Right hindlimb (tissue), 1 donor: Measurements from ENCODE around the gene TMCO5A.
"Not testable (repeated sequence)": the region's sequence is repeated elsewhere in the genome, so short reads cannot be mapped to it uniquely, and the experiment has no call there.

Experiments used
- DNase-seq: peaks from one replicate; pipeline ENCODE4 v3.0.0-alpha.2; 2018

TMCO5A gene

DNA sequence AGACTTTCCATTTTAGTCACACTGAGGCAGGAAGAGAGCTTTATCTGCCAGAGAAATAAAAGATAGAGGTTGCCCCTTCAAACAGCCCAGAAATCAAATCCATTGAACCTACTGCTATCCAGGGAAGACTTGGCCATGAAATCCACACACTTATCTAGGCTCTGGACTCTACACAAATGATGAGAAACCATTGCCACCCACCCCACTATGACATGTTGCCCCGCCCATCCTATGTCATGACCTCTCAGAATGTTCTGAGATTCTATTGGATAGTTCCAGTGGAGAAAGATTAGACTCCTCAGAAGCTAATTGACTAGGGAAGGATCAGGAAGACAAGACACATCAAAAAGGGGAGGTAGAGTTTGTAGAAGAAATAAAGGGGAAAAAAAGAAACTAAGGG, at the start of gene TMCO5A:
TMCO5A (plus strand) TSS at position 301 of the 400 bp plus-strand sequence. CDS start 1,684 bp downstream, outside the sequence.
- no peak for DNase-seq

DNA sequence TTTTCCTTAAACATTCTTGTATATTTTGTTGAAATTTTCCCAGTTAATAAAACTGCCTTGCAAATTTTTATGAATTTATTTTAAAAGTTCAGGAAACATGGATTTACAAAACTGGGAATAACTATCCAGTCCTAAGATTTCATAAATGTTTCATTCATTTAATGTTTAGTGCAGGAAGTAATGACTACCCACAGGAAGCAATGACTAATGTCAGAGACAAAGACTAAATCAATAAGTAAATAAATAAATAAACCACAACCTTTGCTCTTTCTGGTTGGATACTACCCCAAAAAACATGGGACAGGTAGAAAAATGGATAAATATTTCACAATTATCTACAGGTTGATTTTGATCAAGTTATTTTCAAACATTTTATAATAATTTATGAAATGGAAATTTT, 48.8 kb upstream of the TMCO5A start:
- DNase-seq = no peak

GRCh38 chr15:37888356-37888755, 46.1 kb upstream of the TMCO5A start:
- no peak for DNase-seq

- no peak for DNase-seq
These were observed 42.6 kb upstream of the TMCO5A start for GRCh38 chr15:37891766-37892368.

DNA sequence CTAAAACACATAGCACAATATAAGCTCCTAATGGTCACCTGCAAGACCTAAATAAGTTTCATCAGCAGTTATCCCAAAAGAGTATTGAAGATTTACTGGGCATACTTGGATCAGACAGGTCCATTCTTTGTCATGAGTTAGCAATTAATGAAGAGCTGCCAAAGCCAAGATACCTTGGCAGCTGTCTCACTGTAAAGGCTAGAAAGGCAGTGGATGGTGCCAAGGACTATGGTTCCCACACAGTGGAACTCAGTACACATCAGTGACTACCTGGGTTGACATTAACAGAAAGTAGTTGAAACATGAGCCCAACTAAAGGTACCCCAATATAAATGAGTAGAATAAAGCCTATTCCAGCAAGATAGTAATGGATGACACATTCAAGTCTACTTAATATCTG, 41.1 kb upstream of the TMCO5A start:
- DNase-seq = no peak

- no peak for DNase-seq
These were observed 36.1 kb upstream of the TMCO5A start for GRCh38 chr15:37898362-37898761.

GRCh38 chr15:37900326-37901221, 33.9 kb upstream of the TMCO5A start:
- DNase-seq = no peak

DNA sequence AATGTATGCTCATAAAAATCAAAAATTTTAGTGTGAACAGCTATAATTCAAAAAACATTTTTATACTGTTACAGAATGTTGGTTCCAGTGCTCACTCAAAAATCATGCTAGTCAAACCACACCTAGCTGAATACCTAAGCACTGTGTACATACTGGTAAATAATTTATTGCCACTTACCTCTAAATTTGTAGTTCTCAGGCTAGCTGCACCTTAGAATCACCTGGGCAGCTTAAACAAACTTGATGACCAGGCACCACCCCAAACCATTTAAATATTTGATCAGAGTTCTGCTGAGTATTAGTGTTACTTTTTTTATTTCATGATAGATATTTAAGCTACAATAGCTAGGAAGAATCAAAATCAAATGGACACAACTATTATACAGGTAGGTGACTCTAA, 32.3 kb upstream of the TMCO5A start:
- DNase-seq = no peak

DNA sequence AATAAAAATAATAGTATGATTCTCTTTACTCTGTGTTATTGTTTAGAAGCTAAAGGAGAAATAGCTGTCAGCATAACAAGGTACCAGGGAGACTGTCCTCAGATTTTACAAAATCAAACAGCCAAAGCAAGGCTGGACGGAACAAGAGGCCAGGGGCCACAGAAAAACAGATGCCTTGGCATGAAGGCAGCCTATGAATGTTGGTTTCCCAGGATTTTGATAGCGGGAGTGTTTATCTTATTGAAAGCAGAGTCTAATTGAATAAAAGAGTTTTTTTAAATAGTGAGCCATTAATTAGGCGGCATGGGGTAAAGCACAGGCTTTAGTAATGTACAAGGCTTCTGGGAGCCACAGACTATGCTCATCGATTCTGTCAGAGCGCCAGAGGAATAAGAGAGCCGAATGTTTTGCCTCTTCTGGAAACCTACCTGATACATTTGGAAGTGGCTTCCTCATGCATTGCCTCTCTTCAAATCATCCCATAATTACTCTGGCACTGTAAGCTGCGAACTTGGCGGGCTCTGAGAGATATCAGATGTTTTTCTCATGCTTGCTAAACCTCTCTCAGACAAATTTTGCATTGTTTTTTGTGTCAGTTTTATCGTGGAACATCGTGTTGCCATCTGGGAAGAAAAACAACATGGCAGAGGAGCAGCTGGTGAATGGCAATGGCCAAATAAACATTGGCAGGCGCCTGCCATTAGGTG, 30.4 kb upstream of the TMCO5A start:
- DNase-seq = no peak

DNA sequence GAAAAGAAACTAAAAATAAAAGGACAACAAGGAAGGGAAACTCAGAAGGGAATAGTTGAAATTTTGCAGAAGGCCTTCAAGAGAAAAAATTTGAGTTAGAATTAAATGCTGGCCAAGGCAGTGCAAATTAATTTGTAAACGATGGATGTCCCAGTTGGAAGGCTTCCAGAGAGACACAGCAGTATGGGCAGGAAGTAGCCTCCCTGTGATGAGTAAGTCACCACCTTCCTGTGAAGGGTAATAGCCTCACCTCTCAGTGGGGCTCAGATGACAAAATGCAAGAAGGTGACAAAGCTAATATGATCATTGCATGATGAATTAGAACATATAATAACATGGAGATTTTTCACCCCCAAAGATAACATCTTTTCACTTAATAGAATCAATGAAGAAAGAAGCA, 27.3 kb upstream of the TMCO5A start:
- DNase-seq = no peak

DNA sequence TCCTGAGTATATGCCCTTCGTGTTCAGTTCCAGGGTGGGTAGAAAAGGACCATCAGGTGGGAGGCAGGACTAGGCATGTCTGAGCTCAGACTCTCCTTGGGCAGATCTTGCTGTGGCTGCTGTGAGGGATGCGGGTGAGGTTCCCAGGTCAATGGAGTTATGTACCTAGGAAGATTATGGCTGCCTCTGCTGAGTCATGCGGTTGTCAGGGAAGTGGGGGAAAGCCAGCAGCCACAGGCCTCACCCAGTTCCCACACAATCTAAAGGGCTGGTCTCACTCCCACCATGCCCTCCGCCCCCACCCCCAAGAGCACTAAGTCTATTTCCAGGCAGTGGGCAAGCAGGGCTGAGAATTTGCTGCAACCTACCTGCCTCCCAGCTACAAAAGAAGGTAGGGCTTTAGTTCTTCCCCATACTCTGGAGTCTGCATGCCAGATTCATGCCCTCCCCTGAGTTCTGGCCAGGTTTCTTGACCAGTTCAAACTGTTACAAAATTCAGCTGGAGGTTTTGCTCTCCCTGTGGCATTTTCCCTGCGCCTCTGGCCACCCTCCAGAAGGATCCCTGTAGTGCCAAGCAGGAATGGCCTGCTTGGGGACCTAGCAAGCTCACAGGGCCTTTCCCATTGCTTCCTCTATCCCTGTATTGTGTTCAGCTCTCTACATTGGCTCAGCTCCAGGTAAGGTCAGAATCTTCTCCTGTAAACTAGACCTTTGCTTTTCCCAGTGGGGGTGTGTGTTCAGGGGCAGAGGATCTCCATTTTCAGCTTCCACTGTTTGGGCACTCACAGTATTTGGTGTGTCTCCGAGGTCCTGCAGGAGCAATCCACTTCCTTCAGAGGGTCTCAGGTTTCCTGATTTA, 12.7 kb upstream of the TMCO5A start:
- DNase-seq = no peak

DNA sequence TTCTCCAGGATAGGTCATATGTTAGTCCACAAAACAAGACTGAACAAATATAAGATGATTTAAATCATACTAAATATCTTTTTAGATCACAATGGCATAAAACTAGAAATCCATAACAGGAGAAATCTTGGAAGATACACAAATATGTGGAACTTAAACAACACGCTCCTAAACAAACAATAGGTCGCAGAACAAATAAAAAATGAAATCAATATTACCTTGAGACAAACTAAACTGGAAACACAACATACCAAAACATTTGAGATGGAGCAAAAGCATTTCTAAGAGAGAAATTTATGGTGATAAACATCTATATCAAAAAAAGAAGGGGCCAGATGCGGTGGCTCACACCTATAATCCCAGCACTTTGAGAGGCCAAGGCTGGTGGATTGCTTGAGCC, 8.3 kb upstream of the TMCO5A start:
- no peak for DNase-seq

DNA sequence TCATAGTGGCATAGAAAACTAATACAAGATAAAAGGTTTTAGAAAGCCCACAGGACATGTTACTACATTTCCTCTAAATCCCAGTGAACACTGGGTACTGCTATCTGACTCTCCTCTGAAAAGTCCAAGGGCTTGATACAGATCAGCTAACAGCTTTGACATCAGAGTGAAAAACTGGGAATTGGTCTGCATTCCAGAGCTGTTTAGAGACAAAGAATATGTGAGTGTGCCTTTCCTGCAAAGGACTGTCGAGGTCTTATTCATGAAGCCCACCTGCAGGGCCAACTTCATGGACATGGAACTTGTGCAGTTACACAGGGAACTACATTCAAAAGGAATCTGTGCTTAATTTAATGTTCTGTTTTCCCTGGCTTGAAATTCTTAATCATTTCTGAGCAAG, 5.2 kb upstream of the TMCO5A start:
- DNase-seq = no peak

GRCh38 chr15:37931321-37931720, 3.1 kb upstream of the TMCO5A start:
- DNase-seq = no peak

DNA sequence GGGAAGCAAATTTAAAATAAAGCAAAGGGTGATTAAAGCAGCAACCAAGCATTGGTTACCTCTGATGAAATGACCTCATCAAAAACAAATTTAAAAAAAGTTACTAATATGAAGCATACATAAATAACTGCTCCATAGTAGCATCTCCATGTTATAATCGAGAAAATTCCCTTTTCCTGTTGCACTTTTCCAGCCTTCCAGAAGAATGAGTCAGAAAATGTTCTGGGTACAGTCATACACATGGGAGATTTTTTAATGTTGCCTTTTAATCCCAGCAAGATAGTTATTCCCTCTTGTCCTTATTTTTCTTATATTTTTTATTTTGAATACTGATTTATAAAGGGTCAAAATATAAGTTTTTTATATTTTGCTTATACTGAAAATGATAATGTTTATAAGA, 2.6 kb upstream of the TMCO5A start:
- no peak for DNase-seq

DNA sequence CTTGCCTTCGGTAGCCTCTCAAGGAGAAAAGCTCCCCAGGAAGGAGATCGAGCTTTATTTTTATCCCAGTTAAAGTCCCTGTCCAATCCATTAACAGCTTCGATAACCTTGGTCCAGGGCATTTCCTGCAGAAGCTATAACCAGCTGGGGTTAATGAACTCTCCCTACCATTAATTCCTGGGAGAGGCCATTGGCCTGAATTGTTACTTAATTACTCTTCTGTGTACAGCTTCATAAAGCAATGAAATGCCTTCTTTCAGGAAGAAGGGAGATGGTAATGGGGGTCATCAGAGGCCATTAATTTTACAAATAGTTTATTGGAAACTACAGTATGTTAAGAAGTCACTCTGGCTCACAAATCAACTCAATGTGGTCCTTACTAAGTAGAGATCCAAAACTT, 1.9 kb upstream of the TMCO5A start:
- DNase-seq = no peak

GRCh38 chr15:37933666-37934065, 774 bp upstream of the TMCO5A start:
- DNase-seq = no peak

DNA sequence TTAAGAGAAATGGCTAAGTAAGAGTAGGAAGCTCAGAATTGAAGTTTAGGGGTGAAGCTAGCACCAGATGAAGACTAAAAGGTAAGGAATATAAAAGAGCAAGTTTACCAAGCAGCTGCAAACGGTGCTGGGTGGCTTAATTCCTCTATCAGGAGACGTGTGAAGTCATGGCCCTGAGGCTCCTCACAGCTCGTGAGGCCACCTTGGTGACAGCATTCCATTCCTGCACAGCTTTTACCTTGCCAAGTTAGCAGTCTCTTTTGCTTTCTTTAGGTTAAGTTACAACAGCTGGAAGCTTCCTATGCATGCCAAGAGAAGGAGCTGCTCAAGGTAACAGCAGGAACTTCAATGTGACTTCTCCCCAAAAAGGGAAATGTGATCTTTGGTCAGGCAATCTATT, 6.4 kb downstream of the TMCO5A start:
- DNase-seq = no peak

DNA sequence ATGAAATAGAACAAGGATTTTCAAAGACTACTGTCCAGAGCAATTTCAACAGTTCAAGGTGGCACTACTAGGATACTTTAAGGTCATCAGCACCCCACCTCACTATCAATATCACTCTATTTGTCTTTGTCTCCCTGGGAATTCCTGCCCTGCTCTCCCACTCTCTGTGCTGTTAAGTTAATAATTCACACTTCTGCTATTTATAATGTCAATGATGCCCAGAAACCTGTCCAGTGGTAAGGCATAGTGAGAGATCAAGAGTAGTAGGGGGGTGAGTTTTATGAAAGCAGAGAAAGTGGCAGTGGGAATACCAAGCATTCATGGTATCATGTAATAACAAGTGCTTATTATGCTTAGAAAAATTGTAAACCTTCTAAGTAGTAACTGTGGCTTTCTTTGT, 7.3 kb downstream of the TMCO5A start:
- no peak for DNase-seq

DNA sequence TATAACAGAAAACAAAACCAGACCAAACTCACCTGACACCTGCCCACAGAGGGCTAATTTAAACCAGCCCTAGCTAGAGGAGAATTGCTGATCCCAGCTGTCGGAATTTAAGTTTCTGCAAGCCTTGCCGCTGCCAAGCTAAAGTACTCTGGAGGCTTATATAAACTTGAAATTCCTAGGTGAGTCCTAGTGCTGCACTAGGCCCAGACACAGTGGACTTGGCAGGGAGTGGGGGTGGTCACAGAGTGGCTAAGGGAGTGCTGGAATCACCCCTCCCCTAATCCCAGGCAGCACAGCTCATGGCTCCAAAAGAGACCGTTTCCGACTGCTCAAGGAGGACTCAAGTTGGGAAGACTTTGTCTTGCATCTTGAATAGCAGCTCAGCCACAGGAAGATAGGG, 17.6 kb downstream of the TMCO5A start:
- DNase-seq = no peak

- not testable (repeated sequence) for DNase-seq
These were observed 26.3 kb downstream of the TMCO5A start for GRCh38 chr15:37960742-37961141.

- no peak for DNase-seq
These were observed 33.3 kb downstream of the TMCO5A start for GRCh38 chr15:37967788-37968187.

DNA sequence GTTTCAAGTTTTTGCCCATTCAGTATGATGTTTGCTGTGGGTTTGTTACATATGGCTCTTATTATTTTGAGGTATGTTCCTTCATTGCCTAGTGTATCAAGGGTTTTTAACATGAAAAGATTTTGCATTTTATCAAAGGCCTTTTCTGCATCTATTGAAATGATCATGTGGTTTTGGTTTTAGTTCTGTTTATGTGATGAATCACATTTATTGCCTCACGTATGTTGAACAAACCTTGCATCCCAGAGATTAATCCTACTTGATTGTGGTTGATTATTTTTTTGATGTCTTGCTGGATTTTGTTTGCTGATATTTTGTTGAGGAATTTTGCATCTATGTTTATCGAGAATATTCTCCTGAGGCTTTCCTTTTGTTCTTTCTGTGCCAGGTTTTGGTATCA, 39.4 kb downstream of the TMCO5A start:
- no peak for DNase-seq
